Measurements from ENCODE around the gene SPINDOC. TPM values are rescaled to one million over a fixed set of nuclear protein-coding genes. Genes with fewer than 3 reads are reported as not detected.

Gene SPINDOC
- total and polyA plus RNA-seq, 2 experiments from 2014 or later: 8.2 to 44.5 TPM

DNA sequence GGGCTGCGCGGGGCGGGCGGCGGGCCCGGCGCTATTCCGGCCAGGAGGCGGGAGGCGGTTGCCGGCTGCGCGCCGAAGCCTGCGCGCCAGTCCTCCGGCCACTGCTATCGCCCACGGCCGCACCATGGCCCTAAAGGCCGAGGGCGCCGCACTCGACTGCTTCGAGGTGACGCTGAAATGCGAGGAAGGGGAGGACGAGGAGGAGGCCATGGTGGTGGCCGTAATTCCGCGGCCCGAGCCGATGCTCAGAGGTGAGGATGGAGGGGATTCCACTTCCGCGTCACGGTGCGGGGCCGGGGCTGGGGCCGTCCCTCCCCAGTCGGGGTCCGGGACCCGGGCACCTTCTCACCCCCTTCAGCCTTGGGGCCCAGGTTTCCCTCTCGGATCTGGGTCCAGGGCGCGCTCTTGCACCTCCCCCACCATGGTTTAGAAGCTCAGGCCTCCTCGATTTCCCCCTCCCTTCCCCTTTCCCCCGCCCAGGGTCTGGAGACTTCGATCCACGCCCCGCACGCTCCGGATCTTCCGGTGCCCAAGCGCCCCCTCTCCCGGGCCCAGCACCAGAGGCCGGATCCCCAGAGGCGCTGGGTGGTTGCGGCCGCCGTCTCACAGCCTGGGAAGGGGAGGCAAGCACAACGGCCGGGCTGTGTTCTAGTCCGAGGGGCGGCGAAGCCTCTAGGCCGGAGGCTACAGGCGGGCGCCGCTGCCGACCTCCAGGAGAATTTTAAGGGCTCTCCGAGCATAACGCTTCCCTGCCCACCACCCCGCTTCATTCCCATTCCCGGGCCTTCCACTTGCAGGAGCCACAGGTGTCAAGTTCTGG lies 517 bp downstream of the SPINDOC start:
- peak overlapping the region; percentile 92 for H3K27ac ChIP-seq
- no peaks in the 10 kb centered on the region for H3K9me3 ChIP-seq (ENCODE audit: low read depth)
- H3K4me3 ChIP-seq: peak overlapping the region; percentile 98
- H3K36me3 ChIP-seq: peaks cover 18% of the 10 kb centered on the region
- H3K27me3 ChIP-seq: no peaks in the 10 kb centered on the region
- no peaks in the 10 kb centered on the region for H3K4me1 ChIP-seq (ENCODE audit: low read depth)
- TF ChIP-seq, protein P1, sequence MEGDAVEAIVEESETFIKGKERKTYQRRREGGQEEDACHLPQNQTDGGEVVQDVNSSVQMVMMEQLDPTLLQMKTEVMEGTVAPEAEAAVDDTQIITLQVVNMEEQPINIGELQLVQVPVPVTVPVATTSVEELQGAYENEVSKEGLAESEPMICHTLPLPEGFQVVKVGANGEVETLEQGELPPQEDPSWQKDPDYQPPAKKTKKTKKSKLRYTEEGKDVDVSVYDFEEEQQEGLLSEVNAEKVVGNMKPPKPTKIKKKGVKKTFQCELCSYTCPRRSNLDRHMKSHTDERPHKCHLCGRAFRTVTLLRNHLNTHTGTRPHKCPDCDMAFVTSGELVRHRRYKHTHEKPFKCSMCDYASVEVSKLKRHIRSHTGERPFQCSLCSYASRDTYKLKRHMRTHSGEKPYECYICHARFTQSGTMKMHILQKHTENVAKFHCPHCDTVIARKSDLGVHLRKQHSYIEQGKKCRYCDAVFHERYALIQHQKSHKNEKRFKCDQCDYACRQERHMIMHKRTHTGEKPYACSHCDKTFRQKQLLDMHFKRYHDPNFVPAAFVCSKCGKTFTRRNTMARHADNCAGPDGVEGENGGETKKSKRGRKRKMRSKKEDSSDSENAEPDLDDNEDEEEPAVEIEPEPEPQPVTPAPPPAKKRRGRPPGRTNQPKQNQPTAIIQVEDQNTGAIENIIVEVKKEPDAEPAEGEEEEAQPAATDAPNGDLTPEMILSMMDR (IDR thresholded peaks at IDR 0.05; ENCODE audit: low read depth, low read length): no peak
- peak; percentile 62 to 73 for DNase-seq (ENCODE audit: low read depth in 1 of 2, low spot score in 1 of 2)

DNA sequence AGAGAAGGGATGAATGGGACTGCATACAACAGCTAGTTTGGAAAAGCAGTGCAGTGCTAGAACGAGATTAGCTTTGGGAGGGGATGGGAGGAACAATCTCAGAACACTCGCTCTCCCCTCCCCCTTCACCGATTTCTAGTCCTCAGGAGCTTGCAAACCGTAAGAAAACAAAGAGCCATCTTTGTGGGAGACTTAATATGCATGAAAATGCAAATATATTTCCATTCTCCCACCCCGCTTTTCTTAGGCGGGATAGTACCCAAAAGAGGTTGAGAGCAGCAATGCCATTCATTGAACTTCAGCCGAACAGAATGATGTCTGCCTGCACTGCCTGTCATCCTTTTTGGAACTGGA lies 1.1 kb downstream of the SPINDOC start:
- H3K27me3 ChIP-seq: no peaks in the 10 kb centered on the region
- peak overlapping the region; percentile 92 for H3K27ac ChIP-seq
- H3K4me1 ChIP-seq (ENCODE audit: low read depth): no peaks in the 10 kb centered on the region
- peak overlapping the region; percentile 98 for H3K4me3 ChIP-seq
- peaks cover 23% of the 10 kb centered on the region for H3K36me3 ChIP-seq
- H3K9me3 ChIP-seq (ENCODE audit: low read depth): no peaks in the 10 kb centered on the region
- TF ChIP-seq, protein P1 (IDR thresholded peaks at IDR 0.05; ENCODE audit: low read depth, low read length): no peak
- DNase-seq (ENCODE audit: low read depth in 1 of 2, low spot score in 1 of 2): peak in 1 of 2 donors; percentile 6

DNA sequence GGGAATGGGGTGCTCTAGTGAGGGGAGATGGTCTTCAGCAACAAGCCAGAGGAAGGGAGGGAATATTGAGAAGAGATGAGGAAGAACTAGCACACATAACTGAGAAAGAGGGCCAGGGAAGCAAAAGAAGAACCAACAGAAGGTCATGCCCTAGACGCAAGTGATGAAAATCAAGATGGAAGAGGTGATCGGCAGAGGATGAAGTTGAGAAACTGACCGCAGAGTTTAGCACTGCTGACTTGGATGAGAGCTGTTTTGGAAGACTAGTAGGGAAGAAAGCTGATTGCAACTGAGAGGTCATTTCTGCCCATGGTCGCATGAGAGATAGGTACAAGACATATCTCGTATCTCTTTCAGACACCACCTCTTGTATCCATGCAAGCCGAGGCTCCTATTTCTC lies 2.9 kb downstream of the SPINDOC start:
- no peaks in the 10 kb centered on the region for H3K27me3 ChIP-seq
- no peak for DNase-seq (ENCODE audit: low read depth in 1 of 2, low spot score in 1 of 2)
- H3K36me3 ChIP-seq: peaks cover 30% of the 10 kb centered on the region
- H3K4me3 ChIP-seq: no peak overlapping the region
- no peaks in the 10 kb centered on the region for H3K9me3 ChIP-seq (ENCODE audit: low read depth)
- H3K4me1 ChIP-seq (ENCODE audit: low read depth): no peaks in the 10 kb centered on the region
- H3K27ac ChIP-seq: no peak overlapping the region
- TF ChIP-seq, protein P1 (IDR thresholded peaks at IDR 0.05; ENCODE audit: low read depth, low read length): no peak

DNA sequence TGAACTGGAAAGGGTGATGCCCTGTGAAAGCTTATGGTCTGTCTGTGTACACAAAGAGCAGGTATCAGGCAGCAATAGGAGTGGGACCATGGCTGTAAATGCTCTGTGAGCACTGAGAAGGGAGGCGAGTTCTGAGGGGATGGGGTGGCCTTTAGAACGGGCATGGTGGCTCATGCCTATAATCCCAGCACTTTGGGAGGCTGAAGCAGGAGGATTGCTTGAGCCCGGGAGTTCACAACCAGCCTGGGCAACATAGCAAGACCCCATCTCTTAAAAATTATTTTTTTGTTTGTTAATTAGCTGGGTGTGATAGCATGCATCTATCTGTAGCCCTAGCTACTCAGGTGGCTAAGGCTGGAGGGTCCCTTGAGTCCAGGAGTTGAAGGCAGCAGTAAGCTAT lies 3.5 kb downstream of the SPINDOC start:
- H3K27ac ChIP-seq: no peak overlapping the region
- peaks cover 30% of the 10 kb centered on the region for H3K36me3 ChIP-seq
- no peaks in the 10 kb centered on the region for H3K4me1 ChIP-seq (ENCODE audit: low read depth)
- H3K9me3 ChIP-seq (ENCODE audit: low read depth): no peaks in the 10 kb centered on the region
- DNase-seq (ENCODE audit: low read depth in 1 of 2, low spot score in 1 of 2): no peak
- no peaks in the 10 kb centered on the region for H3K27me3 ChIP-seq
- H3K4me3 ChIP-seq: no peak overlapping the region
- TF ChIP-seq, protein P1 (IDR thresholded peaks at IDR 0.05; ENCODE audit: low read depth, low read length): no peak

DNA sequence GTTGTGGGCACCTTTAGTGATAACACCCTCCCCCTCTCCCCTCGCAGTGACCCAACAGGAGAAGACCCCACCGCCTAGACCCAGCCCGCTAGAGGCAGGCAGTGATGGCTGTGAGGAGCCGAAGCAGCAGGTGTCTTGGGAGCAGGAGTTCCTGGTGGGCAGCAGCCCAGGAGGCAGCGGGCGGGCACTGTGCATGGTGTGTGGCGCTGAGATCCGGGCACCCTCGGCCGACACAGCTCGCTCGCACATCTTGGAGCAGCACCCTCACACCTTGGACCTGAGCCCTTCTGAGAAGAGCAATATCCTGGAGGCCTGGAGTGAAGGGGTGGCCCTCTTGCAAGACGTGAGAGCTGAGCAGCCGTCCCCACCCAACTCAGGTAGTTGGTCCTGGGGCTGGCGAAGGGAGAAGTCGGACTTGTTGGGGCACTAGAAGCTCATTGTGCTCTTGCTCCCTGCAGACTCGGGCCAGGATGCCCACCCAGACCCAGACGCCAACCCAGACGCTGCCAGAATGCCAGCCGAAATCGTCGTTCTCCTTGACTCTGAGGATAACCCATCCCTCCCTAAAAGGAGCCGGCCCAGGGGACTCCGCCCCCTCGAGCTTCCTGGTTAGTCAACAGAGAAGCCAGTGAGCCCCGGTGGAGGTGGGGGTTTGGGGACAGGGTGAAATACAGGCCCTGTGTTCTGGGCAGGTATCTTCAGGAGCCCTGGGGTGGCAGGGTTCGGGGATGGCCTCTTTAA lies 4.7 kb downstream of the SPINDOC start:
- Histone ChIP-seq H3K4me3 (no peak overlapping the region), H3K9me3 (ENCODE audit: low read depth) (no peaks in the 10 kb centered on the region), H3K27ac (no peak overlapping the region), H3K27me3 (no peaks in the 10 kb centered on the region), H3K4me1 (ENCODE audit: low read depth) (no peaks in the 10 kb centered on the region), H3K36me3 (peaks cover 39% of the 10 kb centered on the region)
- no peak for DNase-seq (ENCODE audit: low read depth in 1 of 2, low spot score in 1 of 2)
- TF ChIP-seq, protein P1 (IDR thresholded peaks at IDR 0.05; ENCODE audit: low read depth, low read length): no peak
